GM18907 (cell line): ENCODE data around the gene PXYLP1.
"Not testable (repeated sequence)": the region's sequence is repeated elsewhere in the genome, so short reads cannot be mapped to it uniquely, and the experiment has no call there.

Experiments used
- ATAC-seq: cut with Tn5 transposase; IDR thresholded peaks from one replicate; pipeline ENCODE4 v1.9.1; 2021; ENCODE audit warnings: mild to moderate bottlenecking, moderate library complexity; ENCODE audit not compliant: unreplicated experiment

PXYLP1 gene

GRCh38 chr3:141231101-141231951 lies at the start of gene PXYLP1:
Gene PXYLP1 (plus strand): TSS chr3:141231825. CDS start chr3:141260176, 28,351 bp downstream.
- peak; percentile 98 for ATAC-seq

GRCh38 chr3:141183606-141184005 lies 48.0 kb upstream of the PXYLP1 start:
- no peak for ATAC-seq

GRCh38 chr3:141184430-141184829 lies 47.2 kb upstream of the PXYLP1 start:
- no peak for ATAC-seq

GRCh38 chr3:141191097-141191749 lies 40.4 kb upstream of the PXYLP1 start:
- no peak for ATAC-seq

GRCh38 chr3:141192345-141192744 lies 39.3 kb upstream of the PXYLP1 start:
- ATAC-seq, result peak; percentile 98

GRCh38 chr3:141193066-141193830 lies 38.4 kb upstream of the PXYLP1 start:
- no peak for ATAC-seq

GRCh38 chr3:141201122-141201521 lies 30.5 kb upstream of the PXYLP1 start:
- ATAC-seq, result no peak

GRCh38 chr3:141202682-141203081 lies 28.9 kb upstream of the PXYLP1 start:
- ATAC-seq, result no peak

GRCh38 chr3:141203866-141204265 lies 27.8 kb upstream of the PXYLP1 start:
- ATAC-seq, result no peak

GRCh38 chr3:141204343-141204742 lies 27.3 kb upstream of the PXYLP1 start:
- no peak for ATAC-seq

GRCh38 chr3:141211306-141211705 lies 20.3 kb upstream of the PXYLP1 start:
- not testable (repeated sequence) for ATAC-seq

- ATAC-seq, result no peak
Observed at GRCh38 chr3:141212101-141212500, 19.5 kb upstream of the PXYLP1 start.

- no peak for ATAC-seq
Observed at GRCh38 chr3:141212555-141212954, 19.1 kb upstream of the PXYLP1 start.

- ATAC-seq, result no peak
Observed at GRCh38 chr3:141216975-141217374, 14.7 kb upstream of the PXYLP1 start.

- ATAC-seq, result no peak
Observed at GRCh38 chr3:141217389-141217788, 14.2 kb upstream of the PXYLP1 start.

GRCh38 chr3:141218162-141218835 lies 13.3 kb upstream of the PXYLP1 start:
- no peak for ATAC-seq

- ATAC-seq, result no peak
Observed at GRCh38 chr3:141218926-141219325, 12.7 kb upstream of the PXYLP1 start.

GRCh38 chr3:141223673-141224166 lies 7.9 kb upstream of the PXYLP1 start:
- no peak for ATAC-seq

- ATAC-seq, result no peak
Observed at GRCh38 chr3:141225939-141226338, 5.7 kb upstream of the PXYLP1 start.

GRCh38 chr3:141227216-141227615 lies 4.4 kb upstream of the PXYLP1 start:
- no peak for ATAC-seq

GRCh38 chr3:141227752-141228151 lies 3.9 kb upstream of the PXYLP1 start:
- ATAC-seq, result no peak
